HG03025 (cell line): Measurements from ENCODE around the gene FAM114A1.
"Not testable (repeated sequence)": the region's sequence is repeated elsewhere in the genome, so short reads cannot be mapped to it uniquely, and the experiment has no call there.

Experiments used
- ATAC-seq: cut with Tn5 transposase; IDR thresholded peaks from one replicate; pipeline ENCODE4 v1.9.1; 2021; ENCODE audit warnings: mild to moderate bottlenecking, moderate library complexity; ENCODE audit not compliant: unreplicated experiment, low FRiP score

Gene FAM114A1

GRCh38 chr4:38928568-38928967 is 61.0 kb downstream of the FAM114A1 start:
- ATAC-seq = no peak

GRCh38 chr4:38928974-38929373 is 61.4 kb downstream of the FAM114A1 start:
- no peak for ATAC-seq

- no peak for ATAC-seq
Observed at GRCh38 chr4:38930204-38930603, 62.6 kb downstream of the FAM114A1 start.

GRCh38 chr4:38930707-38931106 is 63.1 kb downstream of the FAM114A1 start:
- ATAC-seq = no peak

- ATAC-seq = no peak
Observed at GRCh38 chr4:38931125-38931524, 63.5 kb downstream of the FAM114A1 start.

- ATAC-seq = no peak
Observed at GRCh38 chr4:38935391-38936073, 67.9 kb downstream of the FAM114A1 start.

- ATAC-seq = peak; percentile 86
Observed at GRCh38 chr4:38939165-38939564, 71.6 kb downstream of the FAM114A1 start.

GRCh38 chr4:38940476-38940875 is 72.9 kb downstream of the FAM114A1 start:
- ATAC-seq = no peak

GRCh38 chr4:38941906-38942305 is 74.3 kb downstream of the FAM114A1 start:
- not testable (repeated sequence) for ATAC-seq

- ATAC-seq = no peak
Observed at GRCh38 chr4:38943343-38943742, 75.7 kb downstream of the FAM114A1 start.

GRCh38 chr4:38944440-38944839 is 76.8 kb downstream of the FAM114A1 start:
- ATAC-seq = no peak

- no peak for ATAC-seq
Observed at GRCh38 chr4:38946919-38947318, 79.3 kb downstream of the FAM114A1 start.

- ATAC-seq = no peak
Observed at GRCh38 chr4:38948551-38948950, 80.9 kb downstream of the FAM114A1 start.

- no peak for ATAC-seq
Observed at GRCh38 chr4:38949411-38950051, 81.9 kb downstream of the FAM114A1 start.

- no peak for ATAC-seq
Observed at GRCh38 chr4:38950159-38950558, 82.6 kb downstream of the FAM114A1 start.

GRCh38 chr4:38950734-38951133 is 83.1 kb downstream of the FAM114A1 start:
- no peak for ATAC-seq

GRCh38 chr4:38951598-38951997 is 84.0 kb downstream of the FAM114A1 start:
- ATAC-seq = no peak

GRCh38 chr4:38952017-38952416 is 84.4 kb downstream of the FAM114A1 start:
- no peak for ATAC-seq

GRCh38 chr4:38954727-38955126 is 87.1 kb downstream of the FAM114A1 start:
- no peak for ATAC-seq

- no peak for ATAC-seq
Observed at GRCh38 chr4:38955957-38956356, 88.4 kb downstream of the FAM114A1 start.

- ATAC-seq = no peak
Observed at GRCh38 chr4:38957261-38957815, 89.7 kb downstream of the FAM114A1 start.

- no peak for ATAC-seq
Observed at GRCh38 chr4:38957893-38958292, 90.3 kb downstream of the FAM114A1 start.
